HepG2 (cell line): ENCODE measurements around the gene SLC8B1. TPM values are rescaled to one million over a fixed set of nuclear protein-coding genes. Genes with fewer than 3 reads are reported as not detected.

Experiments
- FOXP4 ChIP-seq: sonication (generic); formaldehyde crosslinking; IDR thresholded peaks from 2 replicates; pipeline ENCODE4 v1.4.0; 2020; ENCODE audit warnings: missing genetic modification reagents
- GMEB1 ChIP-seq: sonication (generic); formaldehyde crosslinking; IDR thresholded peaks from 2 replicates; pipeline ENCODE4 v1.5.1; 2020; ENCODE audit warnings: missing genetic modification reagents, mild to moderate bottlenecking, borderline replicate concordance
- HMGXB3 ChIP-seq: sonication (generic); formaldehyde crosslinking; IDR thresholded peaks from 2 replicates; pipeline ENCODE4 v1.4.0; 2020; ENCODE audit warnings: missing genetic modification reagents, borderline replicate concordance
- NR2F2 ChIP-seq: IDR thresholded peaks from 2 replicates; pipeline ENCODE4 v1.6.1; 2012; ENCODE audit warnings: low read depth, inconsistent platforms, borderline replicate concordance
- ZBTB7A ChIP-seq: sonication (generic); formaldehyde crosslinking; IDR thresholded peaks from 2 replicates; pipeline ENCODE4 v1.8.0; 2022; ENCODE audit warnings: mild to moderate bottlenecking, missing genetic modification reagents
- polyA plus RNA-seq, 8 experiments: library from polyadenylated mRNA; depleted of rRNA in 3 of 8; stranded (reverse) in 7 of 8; unstranded in 1 of 8; fragments of >200 nt; fragmentation: Illumina TruSeq in 4 of 8; extraction: Trizol in 4 of 8; gene quantifications; 2 replicates each; pipeline versions ENCODE4 v1.2.1 to v1.2.3, GENCODE V29; 2011 to 2016; ENCODE audit warnings: low read depth in 4 of 8, missing spikeins in 1 of 8, mixed read lengths in 1 of 8; ENCODE audit not compliant: insufficient read depth in 1 of 8
- total RNA-seq, 5 experiments: library from RNA; depleted of rRNA; stranded (reverse); fragments of >200 nt; fragmentation: Illumina TruSeq; extraction: Trizol; gene quantifications; 2 replicates each; pipeline ENCODE4 v1.2.3, GENCODE V29; 2016; ENCODE audit warnings: low read depth in 1 of 5

The SLC8B1 gene
- total and polyA plus RNA-seq, 2 of the 13 experiments (the other 11 are each of a cell fraction or from before 2014, with no cell fraction given) = 6.8 to 8.0 TPM

GRCh38 chr12:113359939-113360748 is 25.2 kb upstream of the SLC8B1 start (continued):
- TF ChIP-seq ZBTB7A (CRISPR knock-in tag) (no peak), GMEB1 (CRISPR knock-in tag) (no peak), FOXP4 (CRISPR knock-in tag) (no peak), HMGXB3 (CRISPR knock-in tag) (no peak), NR2F2 (no peak)
- TF ChIP-seq, all 625 proteins: peak for 6
